ENCODE measurements around the gene INMT. TPM values are rescaled to one million over a fixed set of nuclear protein-coding genes. Genes with fewer than 3 reads are reported as not detected.

The INMT gene
- total and polyA plus RNA-seq, 4 donors, result 0.84 to 130 (median 28.6) TPM

- WGBS, result 88% methylated on average over 3 of the region's 3 CpGs
- H3K4me1 ChIP-seq (ENCODE audit: control insufficient read depth in 4 of 4, insufficient read depth in 4 of 4, low read length in 3 of 4), result no peaks in the 10 kb centered on the region
- no peak overlapping the region for H3K9ac ChIP-seq (ENCODE audit: low read depth in 1 of 2, low read length in 2 of 2)
- H3K27ac ChIP-seq (ENCODE audit: low read depth in 1 of 2, low read length in 2 of 2), result no peak overlapping the region
- no peak for TF ChIP-seq EGR1 (IDR thresholded peaks at IDR 0.05; ENCODE audit: low read depth in 2 of 2)
- no peak for TF ChIP-seq FOXA1 (IDR thresholded peaks at IDR 0.05)
- TF ChIP-seq CTCF (IDR thresholded peaks at IDR 0.05; ENCODE audit: low read depth, low read length, missing input control), result no peak
- no peak for TF ChIP-seq YY1 (IDR thresholded peaks at IDR 0.05)
- TF ChIP-seq NR2F2 (IDR thresholded peaks at IDR 0.05), result no peak
- TF ChIP-seq HNF4A (conservative IDR thresholded peaks at IDR 0.05), result no peak
- TF ChIP-seq ATF3 (IDR thresholded peaks at IDR 0.05), result no peak
- no peak for TF ChIP-seq TAF1 (conservative IDR thresholded peaks at IDR 0.05)
- no peak for TF ChIP-seq ZBTB33 (IDR thresholded peaks at IDR 0.05)
- no peak for TF ChIP-seq JUND (IDR thresholded peaks at IDR 0.05)
- TF ChIP-seq RAD21 (IDR thresholded peaks at IDR 0.05), result no peak
- TF ChIP-seq SP1 (IDR thresholded peaks at IDR 0.05), result no peak
- TF ChIP-seq RXRA (IDR thresholded peaks at IDR 0.05), result no peak
- no peak for TF ChIP-seq HNF4G (IDR thresholded peaks at IDR 0.05)
- TF ChIP-seq FOXA2 (IDR thresholded peaks at IDR 0.05), result no peak
- TF ChIP-seq, protein P1, sequence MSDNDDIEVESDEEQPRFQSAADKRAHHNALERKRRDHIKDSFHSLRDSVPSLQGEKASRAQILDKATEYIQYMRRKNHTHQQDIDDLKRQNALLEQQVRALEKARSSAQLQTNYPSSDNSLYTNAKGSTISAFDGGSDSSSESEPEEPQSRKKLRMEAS (IDR thresholded peaks at IDR 0.05), result no peak
- TF ChIP-seq, protein P2, sequence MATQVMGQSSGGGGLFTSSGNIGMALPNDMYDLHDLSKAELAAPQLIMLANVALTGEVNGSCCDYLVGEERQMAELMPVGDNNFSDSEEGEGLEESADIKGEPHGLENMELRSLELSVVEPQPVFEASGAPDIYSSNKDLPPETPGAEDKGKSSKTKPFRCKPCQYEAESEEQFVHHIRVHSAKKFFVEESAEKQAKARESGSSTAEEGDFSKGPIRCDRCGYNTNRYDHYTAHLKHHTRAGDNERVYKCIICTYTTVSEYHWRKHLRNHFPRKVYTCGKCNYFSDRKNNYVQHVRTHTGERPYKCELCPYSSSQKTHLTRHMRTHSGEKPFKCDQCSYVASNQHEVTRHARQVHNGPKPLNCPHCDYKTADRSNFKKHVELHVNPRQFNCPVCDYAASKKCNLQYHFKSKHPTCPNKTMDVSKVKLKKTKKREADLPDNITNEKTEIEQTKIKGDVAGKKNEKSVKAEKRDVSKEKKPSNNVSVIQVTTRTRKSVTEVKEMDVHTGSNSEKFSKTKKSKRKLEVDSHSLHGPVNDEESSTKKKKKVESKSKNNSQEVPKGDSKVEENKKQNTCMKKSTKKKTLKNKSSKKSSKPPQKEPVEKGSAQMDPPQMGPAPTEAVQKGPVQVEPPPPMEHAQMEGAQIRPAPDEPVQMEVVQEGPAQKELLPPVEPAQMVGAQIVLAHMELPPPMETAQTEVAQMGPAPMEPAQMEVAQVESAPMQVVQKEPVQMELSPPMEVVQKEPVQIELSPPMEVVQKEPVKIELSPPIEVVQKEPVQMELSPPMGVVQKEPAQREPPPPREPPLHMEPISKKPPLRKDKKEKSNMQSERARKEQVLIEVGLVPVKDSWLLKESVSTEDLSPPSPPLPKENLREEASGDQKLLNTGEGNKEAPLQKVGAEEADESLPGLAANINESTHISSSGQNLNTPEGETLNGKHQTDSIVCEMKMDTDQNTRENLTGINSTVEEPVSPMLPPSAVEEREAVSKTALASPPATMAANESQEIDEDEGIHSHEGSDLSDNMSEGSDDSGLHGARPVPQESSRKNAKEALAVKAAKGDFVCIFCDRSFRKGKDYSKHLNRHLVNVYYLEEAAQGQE (IDR thresholded peaks at IDR 0.05), result no peak
- no peak for TF ChIP-seq GABPA (IDR thresholded peaks at IDR 0.05 in 1 of 2, conservative IDR thresholded peaks at IDR 0.05 in 1 of 2)
- no peak overlapping the region for H3K4me3 ChIP-seq (ENCODE audit: low read depth in 1 of 3, low read length in 3 of 3)
- peaks cover 3 to 10% (median 3%) of the 10 kb centered on the region in 4 donors for H3K36me3 ChIP-seq (ENCODE audit: control insufficient read depth in 4 of 4, insufficient read depth in 3 of 4, low read depth in 1 of 4, low read length in 3 of 4)
- H3K27me3 ChIP-seq (ENCODE audit: control insufficient read depth in 4 of 4, insufficient read depth in 4 of 4, low read length in 3 of 4), result no peaks in the 10 kb centered on the region
- no peaks in the 10 kb centered on the region for H3K9me3 ChIP-seq (ENCODE audit: control insufficient read depth in 4 of 4, low read length in 3 of 4)
- DNase-seq (ENCODE audit: low spot score), result no peak
These were observed 37.4 kb downstream of the INMT start for GRCh38 chr7:30789334-30789711.
